GM18870 (cell line): ENCODE results near the gene ZNF892.
"Not testable (repeated sequence)": the region's sequence is repeated elsewhere in the genome, so short reads cannot be mapped to it uniquely, and the experiment has no call there.

Experiments
- ATAC-seq: cut with Tn5 transposase; IDR thresholded peaks from one replicate; pipeline ENCODE4 v1.9.1; 2021; ENCODE audit warnings: moderate library complexity; ENCODE audit not compliant: unreplicated experiment

Gene ZNF892

DNA sequence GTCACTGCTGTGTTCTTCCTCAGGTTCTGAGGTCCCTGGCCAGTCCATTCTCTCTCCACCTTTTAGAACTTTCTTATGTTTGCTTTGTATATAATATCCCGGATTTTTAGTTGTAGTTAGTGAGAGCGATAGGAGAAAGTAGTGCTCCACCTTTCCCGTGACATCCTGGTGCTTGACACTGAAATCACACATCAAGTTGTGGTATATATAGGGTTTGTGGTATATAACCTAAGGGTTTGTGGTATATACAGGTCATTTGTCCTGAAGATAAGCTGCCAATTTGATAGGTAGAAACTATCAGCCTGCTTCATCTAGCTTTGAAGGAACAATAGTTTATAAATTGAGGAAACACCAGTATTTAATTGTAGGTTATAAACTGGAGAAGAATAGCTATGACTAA, 13.1 kb downstream of the ZNF892 start:
- no peak for ATAC-seq

- no peak for ATAC-seq
Measured at GRCh38 chr2:95225658-95226057, 18.3 kb downstream of the ZNF892 start.

DNA sequence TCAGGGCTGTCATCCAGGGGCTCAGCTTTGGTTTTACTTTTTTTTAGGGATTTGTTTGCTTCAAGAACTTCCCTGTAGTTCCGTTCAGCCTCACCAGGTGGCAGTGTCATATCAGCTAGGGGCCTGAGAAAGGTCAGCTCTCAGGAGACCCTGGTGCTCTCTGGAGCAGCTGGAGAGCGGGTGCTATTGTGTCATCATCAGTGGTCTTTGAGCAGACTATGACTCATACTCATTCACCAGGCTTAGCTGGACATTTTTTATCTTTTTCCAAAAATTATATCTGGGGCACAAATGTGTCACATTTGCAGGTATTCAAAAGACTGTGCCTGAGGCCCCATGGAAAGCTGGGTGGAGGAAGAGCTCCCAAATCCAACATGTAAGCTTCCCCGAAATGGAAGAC, 24.4 kb downstream of the ZNF892 start:
- no peak for ATAC-seq

DNA sequence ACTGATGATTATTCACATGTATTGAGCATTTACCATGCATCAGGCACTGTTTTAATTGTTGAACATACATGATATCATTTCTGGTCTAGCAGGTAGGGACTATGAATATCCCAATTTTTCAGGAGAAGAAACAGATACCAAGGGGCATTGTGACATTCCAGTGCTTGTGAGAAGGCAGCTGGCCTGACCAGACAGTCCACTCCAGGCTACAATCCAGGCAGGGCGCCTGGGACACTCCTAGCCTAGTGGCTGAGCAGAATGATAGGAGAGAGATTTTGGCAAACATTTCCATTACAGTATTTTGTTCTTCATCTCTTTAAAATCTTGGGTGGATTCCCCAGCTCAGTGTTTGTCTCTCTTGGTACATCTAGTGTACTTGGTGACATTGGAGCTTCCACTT, 24.9 kb downstream of the ZNF892 start:
- no peak for ATAC-seq

- ATAC-seq = no peak
Measured at GRCh38 chr2:95234286-95234785, 27.0 kb downstream of the ZNF892 start.

- ATAC-seq = no peak
Measured at GRCh38 chr2:95234816-95235215, 27.5 kb downstream of the ZNF892 start.

- ATAC-seq = no peak
Measured at GRCh38 chr2:95238131-95238530, 30.8 kb downstream of the ZNF892 start.

DNA sequence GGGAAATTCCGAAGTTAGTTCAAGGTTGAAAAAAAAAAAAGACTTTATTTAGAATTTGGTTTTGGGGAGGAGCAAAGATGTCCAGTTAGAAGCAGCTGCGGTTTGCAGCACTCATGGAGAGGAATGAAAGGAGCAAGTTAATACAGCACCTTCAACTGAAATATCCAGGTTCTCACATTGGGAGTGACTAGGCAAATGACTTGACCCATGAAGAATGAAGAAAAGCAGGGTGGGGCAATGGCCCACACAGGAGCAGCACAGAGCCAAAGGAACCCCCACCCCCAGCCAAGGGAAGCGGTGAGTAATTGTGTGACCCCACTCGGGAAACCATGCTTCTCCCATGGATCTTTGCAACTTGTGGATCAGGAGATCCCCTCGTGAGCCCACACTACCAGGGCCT, 32.8 kb downstream of the ZNF892 start:
- ATAC-seq = no peak

- ATAC-seq = no peak
Measured at GRCh38 chr2:95240556-95240955, 33.2 kb downstream of the ZNF892 start.

- not testable (repeated sequence) for ATAC-seq
Measured at GRCh38 chr2:95242084-95242483, 34.8 kb downstream of the ZNF892 start.
